Measurements from ENCODE around the gene TBXAS1. TPM values are rescaled to one million over a fixed set of nuclear protein-coding genes. Genes with fewer than 3 reads are reported as not detected.
"Not testable (repeated sequence)": the region's sequence is repeated elsewhere in the genome, so short reads cannot be mapped to it uniquely, and the experiment has no call there.

The TBXAS1 gene
- total RNA-seq, 1 donor from 2014 or later = not detected

GRCh38 chr7:139900326-139900725, 71.3 kb downstream of the TBXAS1 start:
- no peaks in the 10 kb centered on the region for H3K4me1 Mint-ChIP-seq (ENCODE audit: low read depth, unreplicated experiment)
- no peak overlapping the region for H3K27ac Mint-ChIP-seq (ENCODE audit: unreplicated experiment)
- H3K9me3 Mint-ChIP-seq (ENCODE audit: unreplicated experiment) = no peaks in the 10 kb centered on the region
- no peak for DNase-seq
- no peaks in the 10 kb centered on the region for H3K27me3 Mint-ChIP-seq (ENCODE audit: unreplicated experiment)
- H3K4me3 Mint-ChIP-seq (ENCODE audit: unreplicated experiment) = no peak overlapping the region
- peaks cover 18% of the 10 kb centered on the region for H3K36me3 Mint-ChIP-seq (ENCODE audit: unreplicated experiment)
- TF ChIP-seq CTCF (IDR thresholded peaks at IDR 0.05; ENCODE audit: partially characterized antibody, unreplicated experiment) = no peak

GRCh38 chr7:139901056-139901795, 72.2 kb downstream of the TBXAS1 start:
- H3K9me3 Mint-ChIP-seq (ENCODE audit: unreplicated experiment) = no peaks in the 10 kb centered on the region
- H3K4me3 Mint-ChIP-seq (ENCODE audit: unreplicated experiment) = no peak overlapping the region
- TF ChIP-seq CTCF (IDR thresholded peaks at IDR 0.05; ENCODE audit: partially characterized antibody, unreplicated experiment) = no peak

GRCh38 chr7:139901901-139902300, 72.8 kb downstream of the TBXAS1 start:
- Mint-ChIP-seq H3K27me3 (ENCODE audit: unreplicated experiment) (no peaks in the 10 kb centered on the region), H3K36me3 (ENCODE audit: unreplicated experiment) (peaks cover 18% of the 10 kb centered on the region), H3K4me3 (ENCODE audit: unreplicated experiment) (no peak overlapping the region), H3K4me1 (ENCODE audit: low read depth, unreplicated experiment) (no peaks in the 10 kb centered on the region), H3K9me3 (ENCODE audit: unreplicated experiment) (no peaks in the 10 kb centered on the region), H3K27ac (ENCODE audit: unreplicated experiment) (no peak overlapping the region)
- DNase-seq = no peak
- TF ChIP-seq CTCF (IDR thresholded peaks at IDR 0.05; ENCODE audit: partially characterized antibody, unreplicated experiment) = no peak

More at GRCh38 chr7:139901056-139901795, 72.2 kb downstream of the TBXAS1 start:
- no peak for DNase-seq
- no peaks in the 10 kb centered on the region for H3K27me3 Mint-ChIP-seq (ENCODE audit: unreplicated experiment)
- H3K36me3 Mint-ChIP-seq (ENCODE audit: unreplicated experiment) = peaks cover 18% of the 10 kb centered on the region
- H3K27ac Mint-ChIP-seq (ENCODE audit: unreplicated experiment) = no peak overlapping the region
- H3K4me1 Mint-ChIP-seq (ENCODE audit: low read depth, unreplicated experiment) = no peaks in the 10 kb centered on the region

GRCh38 chr7:139902436-139903102, 73.5 kb downstream of the TBXAS1 start:
- Mint-ChIP-seq H3K27me3 (ENCODE audit: unreplicated experiment) (no peaks in the 10 kb centered on the region), H3K4me3 (ENCODE audit: unreplicated experiment) (no peak overlapping the region), H3K9me3 (ENCODE audit: unreplicated experiment) (no peaks in the 10 kb centered on the region), H3K27ac (ENCODE audit: unreplicated experiment) (no peak overlapping the region), H3K36me3 (ENCODE audit: unreplicated experiment) (peaks cover 18% of the 10 kb centered on the region), H3K4me1 (ENCODE audit: low read depth, unreplicated experiment) (no peaks in the 10 kb centered on the region)
- no peak for TF ChIP-seq CTCF (IDR thresholded peaks at IDR 0.05; ENCODE audit: partially characterized antibody, unreplicated experiment)
- no peak for DNase-seq

GRCh38 chr7:139903103-139903477, 74.0 kb downstream of the TBXAS1 start:
- not testable (repeated sequence) for H3K27me3 Mint-ChIP-seq (ENCODE audit: unreplicated experiment); H3K4me1 Mint-ChIP-seq (ENCODE audit: low read depth, unreplicated experiment); H3K4me3 Mint-ChIP-seq (ENCODE audit: unreplicated experiment); H3K9me3 Mint-ChIP-seq (ENCODE audit: unreplicated experiment); H3K27ac Mint-ChIP-seq (ENCODE audit: unreplicated experiment); DNase-seq
- peaks cover 18% of the 10 kb centered on the region for H3K36me3 Mint-ChIP-seq (ENCODE audit: unreplicated experiment)

All from glutamatergic neuron (in vitro differentiated cells).